HepG2 (cell line): ENCODE results near the gene SKP1. TPM values are rescaled to one million over a fixed set of nuclear protein-coding genes. Genes with fewer than 3 reads are reported as not detected.

Experiments
- ATAC-seq: fragments of 200-7000 bp; cut with Tn5 transposase; 3 replicates; pipeline ENCODE4 v1.9.1; 2020; ENCODE audit warnings: mild to moderate bottlenecking, moderate library complexity
- BruUV-seq: library from RNA; stranded (reverse); fragments of 400-500 nt; replicated peaks from 2 replicates; lab custom pipeline; 2021; lab: Mats Ljungman, UMichigan
- CTCF ChIA-PET: fragments of 300-600 bp; formaldehyde crosslinking; extraction: SDS; loops from one replicate; lab custom pipeline; 2021; ENCODE audit warnings: low total read pairs, inconsistent platforms, low intra/inter-chr PET ratio; lab: Yijun Ruan, JAX
- POLR2A ChIA-PET: fragments of 350-600 bp; sonication (Branson Sonifier 250); formaldehyde crosslinking; loops from one replicate; lab custom pipeline; 2020; ENCODE audit warnings: antibody characterized with exemption, inconsistent platforms; lab: Yijun Ruan, JAX
- DNase-seq: peaks from one replicate; pipeline ENCODE4 v3.0.0-alpha.2; 2015; ENCODE audit warnings: low spot score
- FAIRE-seq: peaks from 3 replicates; lab custom pipeline; 2011; peaks lifted over from hg19 to GRCh38; lab: Jason Lieb, UNC
- H2AFZ ChIP-seq: one replicate; pipeline ENCODE4 v1.6.1; 2011; ENCODE audit warnings: low read length, inconsistent platforms
- H3K27ac ChIP-seq: fragments of 300-600 bp; 3 replicates; pipeline ENCODE4 v1.8.0; 2011; ENCODE audit warnings: mixed run types, mild to moderate bottlenecking, mixed read lengths, low read length, inconsistent platforms; ENCODE audit not compliant: insufficient read depth; ENCODE audit errors: extremely low read length
- H3K27me3 ChIP-seq, 2 experiments: fragments of 200-600 bp in 1 of 2; 2 replicates in 1 of 2; 3 replicates in 1 of 2; pipeline versions ENCODE4 v1.6.0 to v1.8.0; 2011; ENCODE audit warnings: low read length in 2 of 2, mild to moderate bottlenecking in 2 of 2, moderate library complexity in 2 of 2, inconsistent platforms in 1 of 2; ENCODE audit not compliant: insufficient read depth in 2 of 2, control insufficient read depth in 1 of 2
- H3K36me3 ChIP-seq, 2 experiments: fragments of 200-600 bp in 1 of 2; replicated peaks in 1 of 2; 2 replicates in 1 of 2; 3 replicates in 1 of 2; pipeline versions ENCODE4 v1.5.1 to v1.8.0; 2011; ENCODE audit warnings: low read length in 2 of 2, inconsistent platforms in 1 of 2; ENCODE audit not compliant: insufficient read depth in 2 of 2, control insufficient read depth in 1 of 2
- H3K4me1 ChIP-seq: 2 replicates; pipeline ENCODE4 v1.5.1; 2012; ENCODE audit warnings: low read length, inconsistent platforms; ENCODE audit not compliant: insufficient read depth
- H3K4me2 ChIP-seq: 2 replicates; pipeline ENCODE4 v1.6.0; 2011; ENCODE audit warnings: low read depth, low read length, inconsistent platforms
- H3K4me3 ChIP-seq, 3 experiments: fragments of 200-600 bp in 1 of 3; sonication (generic), shearing (Covaris generic) in 1 of 3; replicated peaks in 1 of 3; 2 replicates each; pipeline ENCODE4 v1.5.1; 2011 to 2016; ENCODE audit warnings: low read length in 3 of 3, inconsistent platforms in 2 of 3, low read depth in 2 of 3, mild to moderate bottlenecking in 2 of 3, control low read depth in 1 of 3, mixed read lengths in 1 of 3; ENCODE audit not compliant: insufficient read depth in 1 of 3
- H3K79me2 ChIP-seq: one replicate; pipeline ENCODE4 v1.6.1; 2011; ENCODE audit warnings: low read length, inconsistent platforms; ENCODE audit not compliant: insufficient read depth
- H3K9ac ChIP-seq: 2 replicates; pipeline ENCODE4 v1.6.0; 2011; ENCODE audit warnings: mild to moderate bottlenecking, low read depth, low read length, inconsistent platforms; ENCODE audit not compliant: insufficient read depth
- H3K9me3 ChIP-seq: 2 replicates; pipeline ENCODE4 v1.5.1; 2012; ENCODE audit warnings: mild to moderate bottlenecking, low read length
- H4K20me1 ChIP-seq: 2 replicates; pipeline ENCODE4 v1.6.0; 2011; ENCODE audit warnings: inconsistent platforms, mild to moderate bottlenecking, low read length, moderate library complexity; ENCODE audit not compliant: insufficient read depth
- CBX5 ChIP-seq: sonication (generic); formaldehyde crosslinking; IDR thresholded peaks from 2 replicates; pipeline ENCODE4 v1.4.0; 2020; ENCODE audit warnings: missing genetic modification reagents, borderline replicate concordance
- FOXA3 ChIP-seq: IDR thresholded peaks from 2 replicates; pipeline ENCODE4 v1.6.1; 2016; ENCODE audit warnings: missing genetic modification reagents, missing compliant biosample characterization
- GABPA ChIP-seq, 2 experiments: IDR thresholded peaks; 2 replicates each; pipeline ENCODE4 v1.6.1; 2011 to 2016; ENCODE audit warnings: low read depth in 2 of 2, low read length in 1 of 2, missing biosample characterization in 1 of 2, missing genetic modification characterization in 1 of 2
- GATAD2A ChIP-seq: IDR thresholded peaks from 2 replicates; pipeline ENCODE4 v1.6.1; 2016
- IKZF5 ChIP-seq: IDR thresholded peaks from 2 replicates; pipeline ENCODE4 v1.6.1; 2018; ENCODE audit warnings: missing genetic modification reagents, mild to moderate bottlenecking, missing compliant biosample characterization
- KMT2B ChIP-seq: IDR thresholded peaks from 2 replicates; pipeline ENCODE4 v1.6.1; 2016; ENCODE audit warnings: missing genetic modification reagents, missing compliant biosample characterization
- REPIN1 ChIP-seq: sonication (generic); formaldehyde crosslinking; IDR thresholded peaks from 2 replicates; pipeline ENCODE4 v1.8.0; 2022; ENCODE audit warnings: missing genetic modification reagents, low read depth, mild to moderate bottlenecking, borderline replicate concordance
- SAP130 ChIP-seq: IDR thresholded peaks from 2 replicates; pipeline ENCODE4 v1.6.1; 2016; ENCODE audit warnings: low read depth
- SOX5 ChIP-seq: IDR thresholded peaks from 2 replicates; pipeline ENCODE4 v1.6.1; 2016; ENCODE audit warnings: borderline replicate concordance
- TGIF2 ChIP-seq: IDR thresholded peaks from 2 replicates; pipeline ENCODE4 v1.6.1; 2016; ENCODE audit warnings: control low read depth, missing compliant biosample characterization
- UBTF ChIP-seq: sonication (generic); formaldehyde crosslinking; IDR thresholded peaks from 2 replicates; pipeline ENCODE4 v1.4.0; 2020; ENCODE audit warnings: mild to moderate bottlenecking, missing genetic modification reagents
- YY1 ChIP-seq: IDR thresholded peaks from 2 replicates; pipeline ENCODE4 v1.6.1; 2011; ENCODE audit warnings: low read length, low read depth, moderate library complexity, mild to moderate bottlenecking; ENCODE audit not compliant: insufficient read depth, insufficient replicate concordance
- ZKSCAN5 ChIP-seq: sonication (generic); formaldehyde crosslinking; IDR thresholded peaks from 2 replicates; pipeline ENCODE4 v1.5.1; 2020; ENCODE audit warnings: mild to moderate bottlenecking, missing genetic modification reagents
- ZNF687 ChIP-seq: sonication (generic); formaldehyde crosslinking; IDR thresholded peaks from 2 replicates; pipeline ENCODE4 v1.5.1; 2020; ENCODE audit warnings: mild to moderate bottlenecking, missing genetic modification reagents, moderate library complexity
- WGBS: methylation state at CpG from one replicate; pipeline ENCODE4 v1.1.6; 2017; ENCODE audit warnings: low lambda C conversion rate; 5-methylcytosine and 5-hydroxymethylcytosine counted together
- in situ Hi-C: cut with HindIII; loops from 2 replicates; pipeline ENCODE4 v1.10.0; 2017; ENCODE audit warnings: low pct_unique_long_range_greater_than_20kb; ENCODE audit not compliant: extremely low pct_ligation_motif_present
- intact Hi-C: fragments of 100-400 bp; cut with micrococcal nuclease; formaldehyde crosslinking; loops from one replicate; pipeline ENCODE4 v1.10.0; 2022; ENCODE audit not compliant: unreplicated experiment
- polyA plus RNA-seq, 8 experiments: library from polyadenylated mRNA; depleted of rRNA in 3 of 8; stranded (reverse) in 7 of 8; unstranded in 1 of 8; fragments of >200 nt; fragmentation: Illumina TruSeq in 4 of 8; extraction: Trizol in 4 of 8; gene quantifications; 2 replicates each; pipeline versions ENCODE4 v1.2.1 to v1.2.3, GENCODE V29; 2011 to 2016; ENCODE audit warnings: low read depth in 4 of 8, missing spikeins in 1 of 8, mixed read lengths in 1 of 8; ENCODE audit not compliant: insufficient read depth in 1 of 8
- total RNA-seq, 5 experiments: library from RNA; depleted of rRNA; stranded (reverse); fragments of >200 nt; fragmentation: Illumina TruSeq; extraction: Trizol; gene quantifications; 2 replicates each; pipeline ENCODE4 v1.2.3, GENCODE V29; 2016; ENCODE audit warnings: low read depth in 1 of 5

Gene SKP1
- total and polyA plus RNA-seq, 2 of the 13 experiments (the other 11 are each of a cell fraction or from before 2014, with no cell fraction given), result 134 to 340 TPM

GRCh38 chr5:134145779-134146581 is 30.8 kb downstream of the SKP1 start:
- Histone ChIP-seq H3K27me3 (no peaks in the 10 kb centered on the region), H2AFZ (no peak overlapping the region), H3K9me3 (no peaks in the 10 kb centered on the region), H3K27ac (no peak overlapping the region), H4K20me1 (peaks cover 18% of the 10 kb centered on the region), H3K4me3 (no peak overlapping the region), H3K4me1 (peaks cover 48% of the 10 kb centered on the region), H3K4me2 (no peak overlapping the region), H3K9ac (no peak overlapping the region), H3K36me3 (peaks cover 23 to 72% of the 10 kb centered on the region in 2 experiments), H3K79me2 (peaks cover 9% of the 10 kb centered on the region)
- peak; percentile 80 for ATAC-seq
- intact Hi-C loops, result loop anchor here (1.0 kb wide), 1 partner anchor 107 kb away; no protein-coding TSS in a partner anchor
- WGBS, result 83% methylated on average over 8 of the region's 13 CpGs
- ChIA-PET POLR2A (interaction anchor here (0.7 to 2.4 kb wide), 6 partner anchors 30 to 104 kb away, joined by 3 to 7 read pairs (median 3); no protein-coding TSS in a partner anchor), CTCF (interaction anchor here (0.7 to 2.4 kb wide), 5 partner anchors 43 to 119 kb away, joined by 3 to 45 read pairs (median 4); no protein-coding TSS in a partner anchor)
- in situ Hi-C loops, result no loop called here
- BruUV-seq, result no TSS peak
- peak; percentile 91 for FAIRE-seq
- peak; percentile 62 for DNase-seq
- 0 out of 2 replicates have a peak, but pooled peaks have one; percentile 11 for TF ChIP-seq GATAD2A
- no peak for TF ChIP-seq ZKSCAN5 (CRISPR knock-in tag)
- TF ChIP-seq IKZF5 (CRISPR knock-in tag), result no peak; the same call in 1 of the 2 replicates
- peak; percentile 54; the same call in 1 of the 2 replicates for TF ChIP-seq REPIN1 (CRISPR knock-in tag)
- 0 out of 2 replicates have a peak, but pooled peaks have one; percentile 25 for TF ChIP-seq UBTF
- TF ChIP-seq ZNF687 (CRISPR knock-in tag), result peak; percentile 24; the same call in 1 of the 2 replicates
- TF ChIP-seq SOX5, result 0 out of 2 replicates have a peak, but pooled peaks have one; percentile 16
- peak; percentile 19 for TF ChIP-seq YY1
- no peak for TF ChIP-seq GABPA (IDR thresholded peaks at IDR 0.05; ENCODE audit: low read depth, low read length)
- TF ChIP-seq GABPA (CRISPR knock-in tag; IDR thresholded peaks at IDR 0.05; ENCODE audit: low read depth), result no peak
- peak; percentile 64; the same call in 1 of the 2 replicates for TF ChIP-seq TGIF2 (CRISPR knock-in tag)
- TF ChIP-seq CBX5 (CRISPR knock-in tag), result peak; percentile 85; the same call in 1 of the 2 replicates
- TF ChIP-seq SAP130, result peak; percentile 35; the same call in 1 of the 2 replicates
- TF ChIP-seq FOXA3 (CRISPR knock-in tag), result 0 out of 2 replicates have a peak, but pooled peaks have one; percentile 7
- TF ChIP-seq KMT2B (CRISPR knock-in tag), result 0 out of 2 replicates have a peak, but pooled peaks have one; percentile 32
